Kidney epithelial cell (primary cell): ENCODE measurements around the gene ABAT. TPM values are rescaled to one million over a fixed set of nuclear protein-coding genes. Genes with fewer than 3 reads are reported as not detected.

Experiments used
- DNase-seq: peaks from one replicate; pipeline ENCODE4 v3.0.0-alpha.2; 2010; ENCODE audit warnings: low read depth
- H3K27me3 ChIP-seq: 2 replicates; pipeline ENCODE4 v1.6.0; 2011; ENCODE audit warnings: low read length; ENCODE audit not compliant: control insufficient read depth, insufficient read depth
- H3K36me3 ChIP-seq: 2 replicates; pipeline ENCODE4 v1.5.1; 2011; ENCODE audit warnings: low read length; ENCODE audit not compliant: control insufficient read depth, insufficient read depth
- H3K4me3 ChIP-seq: 2 replicates; pipeline ENCODE4 v1.5.1; 2011; ENCODE audit warnings: low read depth, mild to moderate bottlenecking, control low read depth, low read length
- CTCF ChIP-seq: IDR thresholded peaks from 2 replicates; pipeline ENCODE4 v1.5.1; 2011; ENCODE audit warnings: mild to moderate bottlenecking, moderate library complexity, low read length, control low read depth, inconsistent platforms; ENCODE audit not compliant: insufficient read depth, poor library complexity, severe bottlenecking
- total RNA-seq: library from RNA; depleted of rRNA; stranded (reverse); fragments of >200 nt; gene quantifications from 2 replicates; pipeline ENCODE4 v1.2.3, GENCODE V29; 2015

Gene ABAT
- total RNA-seq, 1 donor from 2014 or later = 7.5 TPM

DNA sequence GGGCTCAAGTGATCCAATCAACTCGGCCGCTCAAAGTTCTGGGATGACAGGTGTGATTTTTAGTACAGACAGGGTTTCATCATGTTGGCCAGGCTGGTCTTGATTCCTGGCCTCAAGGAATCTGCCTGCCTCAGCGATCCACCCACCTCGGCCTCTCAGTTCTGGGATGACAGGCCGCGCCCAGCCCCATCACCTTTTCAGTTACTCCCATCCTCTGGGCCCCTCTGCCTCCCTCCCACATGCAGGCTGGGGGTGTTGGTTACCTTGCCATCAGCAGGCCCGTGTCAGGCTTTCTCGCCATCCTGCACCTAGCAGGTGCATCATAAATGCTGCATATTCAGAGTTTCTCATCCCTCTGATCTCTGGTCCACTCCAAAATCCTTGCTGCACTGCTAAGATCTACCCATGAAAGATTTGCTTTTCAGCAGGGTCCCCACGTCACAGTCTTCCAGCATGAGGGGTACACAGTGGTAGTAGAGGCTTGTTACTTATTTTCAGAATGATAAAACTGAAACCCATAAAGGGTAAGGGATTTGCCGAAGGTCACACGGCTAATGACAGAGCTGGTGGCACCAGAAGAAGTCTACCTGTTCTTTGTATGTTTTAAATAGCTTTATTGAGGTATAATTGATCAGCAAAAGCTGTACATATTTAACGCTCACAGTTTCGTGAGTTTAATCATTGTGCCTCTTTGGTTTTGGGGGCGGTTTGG lies 139.8 kb downstream of the ABAT start:
- peaks cover 3% of the 10 kb centered on the region for H3K36me3 ChIP-seq
- no peak for TF ChIP-seq CTCF
- DNase-seq = no peak
- no peaks in the 10 kb centered on the region for H3K27me3 ChIP-seq
- H3K4me3 ChIP-seq = no peak overlapping the region

DNA sequence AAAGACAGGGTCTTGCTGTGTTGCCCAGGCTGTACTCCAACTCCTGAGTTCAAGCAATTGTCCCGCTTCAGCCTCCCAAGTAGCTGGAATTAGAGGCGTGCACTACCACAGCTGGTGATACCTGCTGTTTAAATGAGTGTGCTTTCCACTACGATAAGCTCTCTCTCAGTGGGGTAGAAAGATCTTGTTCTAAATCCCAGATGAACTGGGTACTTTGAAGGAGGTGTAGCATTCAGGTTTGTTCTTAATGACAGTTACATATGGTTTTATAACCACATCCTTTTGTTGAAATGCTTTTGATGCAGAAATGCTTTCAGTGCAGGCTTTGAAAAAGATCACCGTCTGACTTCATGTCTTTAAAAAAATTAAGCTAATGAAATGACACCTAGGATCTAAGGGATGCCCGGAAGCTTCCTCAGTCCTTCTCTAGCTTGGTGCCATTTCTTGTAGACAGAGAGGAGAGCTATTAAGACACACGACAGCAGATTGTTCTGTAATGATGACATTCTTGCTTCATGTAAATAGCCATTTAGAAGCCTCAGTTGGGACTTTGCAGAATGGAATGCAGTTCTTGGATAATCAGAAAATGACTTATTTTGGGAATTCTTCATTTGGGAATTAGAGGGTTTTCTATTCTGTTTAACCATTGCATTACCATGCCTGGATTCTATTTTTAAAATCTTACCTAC lies 142.7 kb downstream of the ABAT start:
- no peak overlapping the region for H3K4me3 ChIP-seq
- peaks cover 1% of the 10 kb centered on the region for H3K36me3 ChIP-seq
- TF ChIP-seq CTCF = no peak
- DNase-seq = no peak
- H3K27me3 ChIP-seq = no peaks in the 10 kb centered on the region

GRCh38 chr16:8818504-8819270 lies 144.3 kb downstream of the ABAT start:
- Histone ChIP-seq H3K4me3 (no peak overlapping the region), H3K36me3 (no peaks in the 10 kb centered on the region), H3K27me3 (no peaks in the 10 kb centered on the region)
- no peak for TF ChIP-seq CTCF
- no peak for DNase-seq

- TF ChIP-seq CTCF = no peak
- H3K4me3 ChIP-seq = no peak overlapping the region
- H3K27me3 ChIP-seq = no peaks in the 10 kb centered on the region
- H3K36me3 ChIP-seq = no peaks in the 10 kb centered on the region
- DNase-seq = no peak
Observed at GRCh38 chr16:8819411-8820034, 145.1 kb downstream of the ABAT start.

GRCh38 chr16:8822403-8822802 lies 148.0 kb downstream of the ABAT start:
- DNase-seq = no peak

More at GRCh38 chr16:8822403-8822802, 148.0 kb downstream of the ABAT start:
- Histone ChIP-seq H3K36me3 (no peaks in the 10 kb centered on the region), H3K4me3 (no peak overlapping the region), H3K27me3 (no peaks in the 10 kb centered on the region)
- TF ChIP-seq CTCF = no peak
